ENCODE data around the gene MYO1B. TPM values are rescaled to one million over a fixed set of nuclear protein-coding genes. Genes with fewer than 3 reads are reported as not detected.

The MYO1B gene
- polyA plus RNA-seq, 1 donor from 2014 or later: 72.2 TPM

GRCh38 chr2:191467113-191467512, 221.9 kb downstream of the MYO1B start:
- Histone ChIP-seq H3K4me2 (ENCODE audit: low read length) (no peak overlapping the region), H3F3A (ENCODE audit: insufficient read depth, low read length, poor library complexity, severe bottlenecking) (no peaks in the 10 kb centered on the region), H4K20me1 (ENCODE audit: insufficient read depth) (no peaks in the 10 kb centered on the region), H3K36me3 (ENCODE audit: insufficient read depth, low read length) (no peaks in the 10 kb centered on the region), H3K4me3 (ENCODE audit: low read length) (no peak overlapping the region), H3K27ac (ENCODE audit: low read length) (no peak overlapping the region), H3K9ac (ENCODE audit: low read length) (no peak overlapping the region), H3K27me3 (ENCODE audit: insufficient read depth, low read depth, low read length) (no peaks in the 10 kb centered on the region), H3K79me2 (replicated peaks; ENCODE audit: insufficient read depth, low read length) (no peaks in the 10 kb centered on the region), H2AFZ (ENCODE audit: low read depth, low read length) (no peak overlapping the region), H3K9me3 (ENCODE audit: low read length) (no peaks in the 10 kb centered on the region), H3K9me2 (ENCODE audit: insufficient read depth, low read length) (no peaks in the 10 kb centered on the region)
- TF ChIP-seq EP300 (conservative IDR thresholded peaks at IDR 0.05; ENCODE audit: poor library complexity, severe bottlenecking): no peak
- TF ChIP-seq MXI1 (conservative IDR thresholded peaks at IDR 0.05; ENCODE audit: poor library complexity, severe bottlenecking): no peak
- no peak for TF ChIP-seq RAD21 (conservative IDR thresholded peaks at IDR 0.05)
- no peak for TF ChIP-seq TAF1 (IDR thresholded peaks at IDR 0.05; ENCODE audit: low read depth)
- TF ChIP-seq POLR2AphosphoS5 (IDR thresholded peaks at IDR 0.05): no peak
- TF ChIP-seq EZH2 (IDR thresholded peaks at IDR 0.05; ENCODE audit: borderline replicate concordance, insufficient read depth, low read length, poor library complexity, severe bottlenecking): no peak
- TF ChIP-seq REST (IDR thresholded peaks at IDR 0.05; ENCODE audit: borderline replicate concordance): no peak
- TF ChIP-seq SMC3 (conservative IDR thresholded peaks at IDR 0.05; ENCODE audit: poor library complexity): no peak
- TF ChIP-seq CTCF (IDR thresholded peaks at IDR 0.05; ENCODE audit: poor library complexity, severe bottlenecking): no peak

- Histone ChIP-seq H3K27me3 (ENCODE audit: insufficient read depth, low read depth, low read length) (no peaks in the 10 kb centered on the region), H3K4me3 (ENCODE audit: low read length) (no peak overlapping the region), H3K79me2 (replicated peaks; ENCODE audit: insufficient read depth, low read length) (no peaks in the 10 kb centered on the region), H3K9ac (ENCODE audit: low read length) (no peak overlapping the region), H2AFZ (ENCODE audit: low read depth, low read length) (no peak overlapping the region), H3K27ac (ENCODE audit: low read length) (no peak overlapping the region), H3F3A (ENCODE audit: insufficient read depth, low read length, poor library complexity, severe bottlenecking) (no peaks in the 10 kb centered on the region), H3K9me2 (ENCODE audit: insufficient read depth, low read length) (no peaks in the 10 kb centered on the region), H3K9me3 (ENCODE audit: low read length) (no peaks in the 10 kb centered on the region), H3K4me2 (ENCODE audit: low read length) (no peak overlapping the region), H3K36me3 (ENCODE audit: insufficient read depth, low read length) (no peaks in the 10 kb centered on the region), H4K20me1 (ENCODE audit: insufficient read depth) (no peaks in the 10 kb centered on the region)
- TF ChIP-seq TAF1 (IDR thresholded peaks at IDR 0.05; ENCODE audit: low read depth) (no peak), REST (IDR thresholded peaks at IDR 0.05; ENCODE audit: borderline replicate concordance) (no peak), MXI1 (conservative IDR thresholded peaks at IDR 0.05; ENCODE audit: poor library complexity, severe bottlenecking) (no peak), CTCF (IDR thresholded peaks at IDR 0.05; ENCODE audit: poor library complexity, severe bottlenecking) (no peak), EZH2 (IDR thresholded peaks at IDR 0.05; ENCODE audit: borderline replicate concordance, insufficient read depth, low read length, poor library complexity, severe bottlenecking) (no peak), POLR2AphosphoS5 (IDR thresholded peaks at IDR 0.05) (no peak), EP300 (conservative IDR thresholded peaks at IDR 0.05; ENCODE audit: poor library complexity, severe bottlenecking) (no peak), SMC3 (conservative IDR thresholded peaks at IDR 0.05; ENCODE audit: poor library complexity) (no peak), RAD21 (conservative IDR thresholded peaks at IDR 0.05) (no peak)
These were observed 225.1 kb downstream of the MYO1B start for GRCh38 chr2:191470306-191470705.
